Right renal cortex interstitium (tissue), 3 donors: ENCODE measurements around the gene PHACTR3. TPM values are rescaled to one million over a fixed set of nuclear protein-coding genes. Genes with fewer than 3 reads are reported as not detected.
A peak's percentile ranks its signal among the peaks of the same experiment; 100 is the strongest.
"Not testable (repeated sequence)": the region's sequence is repeated elsewhere in the genome, so short reads cannot be mapped to it uniquely, and the experiment has no call there.

Source experiments
- DNase-seq, 3 donors: peaks; one replicate each; pipeline ENCODE4 v3.0.0-alpha.2; 2013; ENCODE audit warnings: low read depth in 3 of 3, low spot score in 2 of 3
- polyA plus RNA-seq, 3 donors: library from polyadenylated mRNA; unstranded; fragments of 120-200 nt; gene quantifications; one replicate each; pipeline ENCODE4 v1.2.1, GENCODE V29; 2013; ENCODE audit not compliant: insufficient read length in 3 of 3

Gene PHACTR3
- polyA plus RNA-seq: 10 to 100 TPM; 12.8 to 13.2 (median 12.9) TPM

DNA sequence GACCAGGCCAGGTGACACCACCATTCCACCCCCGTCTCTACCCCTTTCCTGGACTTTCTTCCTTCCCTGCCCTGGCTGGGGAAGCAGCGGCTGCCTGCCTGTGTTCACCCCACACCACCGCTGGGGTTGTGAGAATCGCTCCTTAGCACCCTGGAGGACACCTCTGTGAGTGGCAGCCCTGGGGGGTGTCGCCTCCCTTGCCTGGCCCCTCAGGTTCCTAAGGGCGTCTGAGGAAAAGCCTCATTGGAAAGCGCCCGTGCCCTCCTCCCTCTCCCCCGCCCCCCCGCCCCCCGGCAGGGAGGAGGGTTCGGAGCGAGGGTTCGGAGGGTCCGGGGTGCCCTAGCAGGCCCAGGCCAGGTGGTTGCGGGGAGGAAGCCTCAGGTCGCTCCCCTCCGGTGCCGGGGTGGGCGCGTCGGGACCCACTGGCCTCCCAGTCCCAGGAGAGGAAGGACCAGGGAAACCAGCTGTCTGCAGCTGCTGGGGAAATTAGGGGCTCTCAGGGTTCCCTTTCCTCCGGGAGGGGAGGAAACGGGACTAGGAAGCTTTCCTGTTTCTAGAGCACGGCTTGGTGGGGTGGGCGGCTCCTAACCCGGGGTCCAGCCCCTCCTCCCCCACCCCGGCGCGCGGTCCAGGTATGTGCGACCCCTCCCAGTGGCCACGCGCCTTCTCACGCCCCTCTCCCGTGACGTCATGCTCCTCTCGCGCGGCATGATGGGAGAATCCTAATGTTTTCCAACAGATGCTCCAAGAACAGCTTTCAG is at the start of gene PHACTR3:
TSS of gene PHACTR3 (plus strand) at position 760 of the 761 bp plus-strand sequence. CDS start 475 bp downstream, outside the sequence.
- no peak for DNase-seq

DNA sequence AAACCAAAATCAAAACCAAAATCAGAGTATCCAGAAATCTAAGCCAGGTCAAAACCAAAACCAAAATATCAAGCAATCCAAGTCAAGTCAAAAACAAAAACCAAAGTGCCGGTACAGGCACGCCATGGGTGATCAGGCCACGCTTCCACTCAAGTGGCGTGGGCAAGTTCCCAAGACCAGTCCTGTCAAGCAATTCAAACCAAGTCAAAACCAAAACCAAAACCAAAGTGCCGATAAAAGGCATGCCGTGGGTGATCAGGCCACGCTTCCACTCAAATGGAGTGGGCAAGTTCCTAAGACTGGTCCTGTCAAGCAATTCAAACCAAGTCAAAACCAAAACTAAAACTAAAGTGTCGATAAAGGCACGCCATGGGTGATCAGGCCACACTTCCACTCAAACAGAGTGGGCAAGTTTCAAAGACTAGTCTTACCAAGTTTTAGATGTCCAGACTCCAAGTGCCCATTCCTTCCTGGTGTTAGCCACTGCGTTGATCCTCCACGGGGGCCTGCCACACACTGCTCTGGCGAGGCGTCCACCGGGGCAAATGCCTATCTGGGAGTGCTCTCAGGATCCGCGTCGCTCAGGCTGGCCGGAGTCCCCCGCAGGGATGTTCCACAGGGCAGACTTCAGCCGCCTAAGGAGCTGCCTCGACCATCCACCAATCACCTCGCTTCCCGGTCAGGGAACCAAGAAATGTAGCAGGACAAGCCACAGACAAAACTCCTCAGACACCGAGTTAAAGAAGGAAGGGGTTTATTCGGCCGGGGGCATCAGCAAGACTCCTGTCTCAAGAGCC is 46.4 kb upstream of the PHACTR3 start:
- not testable (repeated sequence) for DNase-seq

DNA sequence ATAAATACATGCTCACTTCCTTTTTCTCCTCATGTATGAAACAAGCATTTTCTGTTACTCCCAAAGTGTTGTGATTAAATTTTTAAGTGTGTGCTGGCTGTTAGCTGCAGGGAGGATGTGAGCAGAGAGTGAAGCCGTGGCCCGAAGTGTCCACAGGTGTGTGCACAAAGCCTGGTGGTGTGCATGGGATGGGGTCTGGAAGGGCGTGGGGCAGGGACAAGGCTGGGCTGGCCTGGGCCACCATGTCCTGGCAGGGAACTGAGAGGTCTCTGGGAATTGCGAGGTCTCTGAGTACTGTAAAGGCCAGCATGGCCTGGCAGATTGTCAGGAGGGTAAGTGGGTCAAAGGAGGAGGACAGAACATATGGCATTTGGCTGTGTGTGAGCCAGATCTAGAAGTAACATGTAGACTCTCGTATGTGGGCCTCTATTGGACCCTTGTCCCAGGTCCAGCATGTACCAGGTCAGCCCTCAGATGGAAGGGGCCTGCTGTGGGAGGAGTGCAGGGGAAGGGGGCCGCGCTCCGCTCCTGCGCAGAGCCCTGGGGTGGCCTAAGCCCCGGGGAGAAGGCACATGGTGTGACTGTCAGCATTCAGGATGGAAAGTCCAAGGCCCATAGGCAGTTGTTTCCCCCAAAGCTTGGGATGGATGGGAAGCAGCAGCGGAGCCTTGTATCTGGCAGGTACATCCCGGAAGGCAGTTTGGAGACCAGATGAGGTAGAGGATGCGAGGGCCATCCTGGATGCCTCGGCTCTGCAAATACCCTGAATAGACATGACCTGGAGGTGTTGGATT is 45.1 kb upstream of the PHACTR3 start:
- DNase-seq: no peak

DNA sequence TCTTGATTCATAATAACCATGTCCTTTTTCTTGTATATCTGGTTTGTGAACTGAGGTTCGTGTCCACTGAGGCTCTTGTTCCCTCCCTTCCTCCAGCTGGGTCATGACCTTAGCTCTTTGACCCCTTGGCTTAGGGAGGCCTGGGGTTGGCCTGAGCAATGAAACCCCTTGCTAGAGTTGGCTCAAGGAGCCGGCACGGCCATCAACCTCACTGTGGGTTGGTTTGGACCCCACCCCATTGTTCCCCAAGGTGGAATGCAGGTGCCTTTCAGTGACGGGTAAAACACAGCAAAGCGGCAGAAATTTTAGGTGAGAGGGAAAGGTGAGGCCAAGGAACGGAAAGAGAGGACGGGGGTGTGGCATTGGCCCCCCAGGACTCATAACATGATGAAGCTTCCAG is 44.5 kb upstream of the PHACTR3 start:
- DNase-seq: no peak

DNA sequence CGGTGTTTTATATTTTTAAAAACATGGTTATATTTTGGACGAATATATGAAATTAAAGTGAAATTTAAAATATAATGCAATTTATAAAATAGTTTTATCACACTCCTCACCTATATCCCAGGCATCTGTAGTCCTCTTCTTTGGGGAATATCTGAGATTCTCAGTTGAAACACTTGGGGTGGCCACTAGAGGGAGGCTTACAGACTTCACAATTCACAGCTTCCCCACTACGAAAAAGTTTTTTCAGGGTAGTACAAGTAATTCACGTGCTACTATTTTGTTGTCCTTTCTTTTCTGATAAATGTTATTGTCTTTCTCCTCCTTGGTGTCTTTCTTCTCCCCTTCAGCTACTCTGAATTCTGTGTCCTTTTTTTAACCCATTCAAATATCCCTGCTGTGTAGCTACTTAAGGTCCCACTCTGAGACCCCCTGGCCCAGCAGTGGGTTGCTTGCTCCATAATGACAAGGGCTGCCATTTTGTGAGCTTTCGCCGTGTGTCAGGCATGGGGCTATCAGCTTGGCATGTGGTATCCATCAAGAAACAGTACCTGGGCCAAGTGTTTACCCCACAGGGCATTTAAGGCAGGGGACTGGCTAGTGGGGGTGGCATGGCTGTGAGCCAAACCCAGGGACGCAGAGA is 43.6 kb upstream of the PHACTR3 start:
- DNase-seq: no peak

DNA sequence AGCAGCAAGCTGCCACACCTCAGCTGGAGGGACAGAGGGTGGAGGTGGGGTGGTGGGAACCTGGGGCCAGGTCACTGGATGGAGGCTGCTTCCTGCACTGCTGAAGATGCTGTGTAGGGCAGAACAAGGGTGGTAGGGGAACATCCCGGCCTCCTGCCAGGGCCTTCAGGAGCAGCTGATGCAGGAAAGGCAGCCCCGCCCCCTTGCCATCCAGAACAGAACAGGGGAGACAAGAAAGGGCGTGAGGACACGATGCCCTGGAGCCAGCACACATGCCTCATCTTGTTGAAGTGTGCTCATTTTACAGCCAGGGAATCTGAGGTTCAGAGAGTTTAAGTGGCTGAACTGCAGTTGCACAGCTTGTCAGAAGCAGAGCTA is 43.1 kb upstream of the PHACTR3 start:
- DNase-seq: no peak

DNA sequence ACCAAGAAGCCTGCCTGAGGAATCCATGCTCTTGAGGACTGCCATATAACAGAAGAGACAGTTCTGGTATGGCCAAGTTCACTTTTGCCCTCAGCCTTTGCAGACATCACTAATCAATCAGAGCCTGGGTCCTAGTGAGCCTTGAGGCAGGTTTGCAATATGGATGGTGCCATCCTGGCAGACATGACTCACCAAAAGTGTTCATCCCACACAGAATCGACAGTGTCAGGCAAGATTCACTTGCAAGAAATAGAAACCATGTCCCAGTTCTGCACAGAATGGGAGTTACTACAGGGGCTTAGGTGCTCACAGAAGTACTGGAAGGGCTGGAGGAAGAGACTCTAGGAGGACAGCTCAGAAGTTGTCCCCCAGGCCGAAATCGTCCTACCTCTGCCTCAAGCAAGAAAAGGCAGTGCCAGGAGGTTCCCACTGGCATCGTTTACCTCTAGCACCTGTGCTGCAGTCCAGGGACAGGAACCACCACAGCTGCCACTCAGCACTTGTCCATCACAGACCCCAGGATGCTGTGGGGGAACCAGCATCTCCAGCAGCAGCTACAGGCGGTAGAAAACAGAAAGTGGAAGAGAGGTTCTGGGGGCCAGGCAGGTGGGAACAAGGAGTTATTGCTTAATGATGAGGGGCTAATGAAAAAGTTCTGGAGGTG is 42.6 kb upstream of the PHACTR3 start:
- no peak for DNase-seq

DNA sequence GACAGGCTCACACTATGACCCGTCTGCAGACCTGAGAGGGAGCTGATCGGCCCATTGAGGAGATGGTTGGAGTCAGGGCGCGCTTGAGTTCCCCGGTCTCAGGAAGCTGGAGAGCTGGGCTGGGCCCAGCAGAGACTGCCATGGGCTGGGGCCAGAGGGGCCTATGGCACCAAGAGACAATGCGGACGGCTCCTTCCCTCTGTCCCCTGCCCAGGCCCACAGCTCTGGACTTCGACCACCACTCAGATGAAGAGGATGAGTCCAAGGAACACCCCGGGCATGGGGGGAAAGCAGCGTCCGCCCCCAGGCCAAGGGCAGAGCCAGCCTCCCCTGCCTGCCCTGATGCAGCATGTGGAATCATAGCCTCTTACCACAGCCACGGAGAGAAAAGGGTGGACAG is 40.2 kb upstream of the PHACTR3 start:
- no peak for DNase-seq

DNA sequence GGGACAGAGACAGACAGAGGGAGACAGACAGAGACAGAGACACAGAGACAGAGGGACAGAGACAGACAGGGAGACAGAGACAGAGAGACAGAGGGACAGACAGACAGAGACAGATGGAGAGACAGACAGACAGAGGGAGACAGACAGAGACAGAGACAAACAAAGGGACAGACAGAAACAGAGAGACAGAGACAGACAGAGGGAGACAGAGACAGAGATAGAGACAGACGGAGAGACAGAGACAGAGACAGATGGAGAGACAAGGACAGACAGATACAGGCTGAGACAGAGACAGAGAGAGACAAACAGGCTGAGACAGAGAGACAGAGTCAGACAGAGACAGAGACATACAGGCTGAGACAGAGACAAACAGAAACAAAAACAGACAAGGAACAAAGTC is 39.4 kb upstream of the PHACTR3 start:
- no peak for DNase-seq

DNA sequence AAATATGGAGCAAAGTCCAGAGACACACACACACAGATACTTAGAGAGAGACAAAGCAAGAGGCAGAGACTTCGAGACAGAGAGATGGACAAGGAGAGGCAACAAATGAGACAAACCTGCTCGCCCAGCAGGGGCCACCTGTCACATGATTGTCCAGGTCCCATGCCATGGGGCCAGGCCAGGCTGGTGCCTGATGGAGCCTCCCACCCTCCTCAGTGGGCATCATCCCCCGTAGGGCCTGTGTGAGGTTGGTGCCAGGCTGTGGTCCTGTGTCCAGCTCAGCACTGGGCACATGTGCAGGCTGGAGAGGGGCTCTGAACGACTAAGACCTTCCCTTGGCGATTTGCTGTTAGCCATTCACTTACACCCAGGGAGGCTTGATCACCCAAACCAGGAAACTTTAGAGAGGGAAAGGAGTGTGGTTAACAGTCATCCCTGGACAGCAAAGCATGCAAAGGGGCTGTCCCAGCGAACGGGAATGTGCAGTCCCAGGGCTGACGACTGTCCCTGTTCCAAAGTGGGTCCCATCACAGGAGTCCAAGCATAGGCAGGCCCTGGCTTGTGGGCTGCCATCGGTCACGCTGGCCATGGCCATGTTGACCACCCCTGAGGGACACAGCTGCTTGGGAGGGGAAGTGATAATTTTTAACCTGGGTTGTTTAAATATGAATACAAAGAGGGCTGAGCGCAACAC is 38.4 kb upstream of the PHACTR3 start:
- DNase-seq: no peak

DNA sequence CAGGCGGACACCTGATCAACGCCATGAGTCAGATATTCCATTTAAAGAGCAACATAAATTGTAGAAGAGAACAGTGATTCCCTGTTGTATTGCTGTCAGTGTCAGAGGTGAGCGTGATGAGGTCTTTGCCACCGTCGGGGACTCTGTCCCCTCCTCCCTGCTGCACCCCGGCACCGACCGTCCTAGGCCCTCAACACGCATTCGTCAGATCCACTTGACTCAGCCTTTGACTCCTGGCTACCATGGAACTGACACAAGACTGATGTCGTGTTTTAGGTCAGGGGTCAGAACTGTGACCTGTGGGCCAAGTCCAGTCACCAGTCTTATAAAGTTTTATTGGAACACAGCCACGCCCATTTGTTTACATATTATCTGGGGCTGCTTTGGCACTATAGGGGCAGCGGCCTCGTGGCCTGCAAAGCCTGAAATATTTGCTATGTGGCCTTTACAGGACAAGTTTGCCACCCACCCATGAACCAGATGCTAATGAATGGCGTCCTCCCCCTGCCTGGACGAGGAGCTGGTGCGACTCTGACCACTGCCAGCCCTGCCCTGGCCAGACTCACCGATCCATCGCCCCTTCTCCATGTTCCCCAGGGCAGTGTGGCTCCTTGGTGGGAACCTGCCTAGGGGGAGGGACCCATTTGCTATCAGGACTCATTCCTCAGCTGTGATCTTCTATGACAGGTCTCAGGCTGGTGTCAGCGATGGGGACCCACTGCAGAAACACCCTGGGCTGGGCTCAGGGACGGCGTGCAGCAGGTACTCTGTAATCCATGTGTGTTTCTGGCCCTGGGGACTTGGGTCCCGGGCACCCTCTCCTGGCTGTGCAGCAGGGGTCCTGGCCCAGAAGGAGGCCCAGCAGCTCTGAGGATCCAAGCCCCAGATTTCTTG is 37.5 kb upstream of the PHACTR3 start:
- DNase-seq: no peak

DNA sequence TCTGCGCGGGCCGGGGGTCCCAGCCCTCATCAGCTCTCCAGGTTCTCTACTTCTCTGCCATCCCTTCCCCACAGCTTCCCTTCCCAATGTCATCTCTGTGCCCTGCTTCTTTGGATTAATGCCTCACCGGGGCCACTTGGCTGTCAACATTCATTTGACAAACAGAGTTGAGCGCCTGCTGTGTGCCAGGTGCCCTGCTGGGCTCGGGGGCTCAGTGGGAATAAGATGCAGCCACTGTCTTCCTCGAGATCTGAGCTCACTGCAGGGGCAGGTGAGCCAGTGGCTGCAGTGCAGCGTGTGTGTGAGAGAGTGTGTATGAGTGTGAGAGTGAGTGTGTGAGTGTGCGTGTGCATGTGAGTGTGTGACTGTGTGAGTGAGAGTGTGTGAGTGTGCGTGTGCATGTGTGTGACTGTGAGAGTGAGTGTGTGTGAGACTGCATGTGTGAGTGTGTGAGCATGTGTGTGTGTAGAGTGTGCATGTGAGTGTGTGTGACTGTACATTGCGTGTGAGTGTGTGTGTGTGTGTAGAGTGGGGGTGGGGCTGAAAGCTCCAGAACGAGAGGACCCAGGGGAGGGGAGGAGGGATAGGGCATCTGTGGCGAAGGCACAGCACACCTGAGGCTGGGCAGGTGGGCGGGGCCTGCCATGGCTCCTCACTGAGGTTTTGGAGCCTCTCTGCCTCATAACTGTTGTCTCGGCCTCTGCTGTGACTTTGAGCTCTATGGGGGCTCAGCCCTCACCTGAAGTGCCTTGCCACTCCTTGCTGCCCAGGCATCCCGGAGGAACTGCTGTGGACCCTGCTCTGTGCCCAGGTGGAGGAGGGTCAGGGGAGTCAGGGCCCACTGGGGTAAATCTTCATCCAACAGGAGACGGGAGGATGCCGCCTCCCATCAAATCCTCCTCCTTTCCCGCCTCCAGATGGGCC is 36.5 kb upstream of the PHACTR3 start:
- DNase-seq: no peak

DNA sequence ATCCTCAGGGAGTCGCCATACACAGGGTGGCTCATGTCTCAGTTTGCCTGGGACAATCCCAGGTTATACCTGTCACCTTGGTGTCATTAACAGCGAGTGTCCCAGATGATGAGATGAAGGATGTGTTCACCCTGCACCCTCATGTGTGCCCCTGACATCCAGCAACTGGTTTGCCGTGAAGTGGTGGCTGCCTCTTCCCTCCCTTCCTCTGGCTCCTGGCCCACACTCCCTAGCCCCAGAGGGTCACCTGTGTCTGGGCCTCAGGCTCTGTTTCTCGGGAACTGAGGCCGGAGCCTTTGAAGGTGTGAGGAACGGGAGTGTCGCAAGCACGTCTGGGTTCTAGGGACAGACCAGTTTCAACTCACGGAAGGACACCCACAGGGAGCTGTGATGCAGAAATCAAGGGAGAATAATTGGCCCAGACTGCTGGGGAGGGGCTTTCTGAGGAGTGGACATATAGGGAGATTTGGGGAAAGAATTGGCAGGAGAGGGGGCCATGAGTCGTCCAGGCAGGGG is 35.8 kb upstream of the PHACTR3 start:
- no peak for DNase-seq

DNA sequence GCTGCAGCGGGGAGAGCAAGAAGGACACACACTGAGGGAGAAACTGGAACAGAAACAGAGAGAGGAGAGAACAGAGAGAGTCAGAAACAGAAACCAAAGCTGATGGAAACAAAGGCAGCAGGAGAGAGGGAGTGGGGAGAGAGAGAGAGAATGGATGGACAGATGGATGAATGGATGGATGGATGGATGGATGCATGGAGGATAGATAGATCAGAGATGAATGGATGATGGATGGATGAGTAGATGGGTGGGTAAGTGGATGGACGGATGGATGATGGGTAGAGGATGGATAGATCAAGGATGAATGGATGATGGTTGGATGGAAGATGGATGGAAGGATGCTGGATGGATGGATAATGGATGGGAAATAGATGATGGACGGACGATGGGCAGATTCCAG is 35.0 kb upstream of the PHACTR3 start:
- DNase-seq: no peak

DNA sequence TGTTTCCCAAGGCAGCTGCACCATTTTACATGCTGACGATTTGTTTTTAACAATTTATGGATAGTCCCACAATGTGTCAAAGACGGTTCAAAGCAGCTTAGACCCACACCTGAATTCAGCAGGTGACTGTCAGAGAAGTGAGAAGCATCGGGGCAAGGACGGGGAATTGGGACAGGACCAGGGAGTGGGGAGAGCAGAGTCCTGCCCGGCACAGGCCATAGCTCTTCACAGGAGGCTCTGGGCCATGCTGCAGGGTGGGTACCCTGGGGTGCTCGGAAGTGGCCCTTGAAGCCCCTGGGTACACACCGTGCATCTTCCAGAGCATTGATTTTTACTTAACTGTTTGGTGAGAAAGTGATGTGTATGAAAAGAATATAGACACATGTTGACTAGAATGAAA is 33.2 kb upstream of the PHACTR3 start:
- no peak for DNase-seq

DNA sequence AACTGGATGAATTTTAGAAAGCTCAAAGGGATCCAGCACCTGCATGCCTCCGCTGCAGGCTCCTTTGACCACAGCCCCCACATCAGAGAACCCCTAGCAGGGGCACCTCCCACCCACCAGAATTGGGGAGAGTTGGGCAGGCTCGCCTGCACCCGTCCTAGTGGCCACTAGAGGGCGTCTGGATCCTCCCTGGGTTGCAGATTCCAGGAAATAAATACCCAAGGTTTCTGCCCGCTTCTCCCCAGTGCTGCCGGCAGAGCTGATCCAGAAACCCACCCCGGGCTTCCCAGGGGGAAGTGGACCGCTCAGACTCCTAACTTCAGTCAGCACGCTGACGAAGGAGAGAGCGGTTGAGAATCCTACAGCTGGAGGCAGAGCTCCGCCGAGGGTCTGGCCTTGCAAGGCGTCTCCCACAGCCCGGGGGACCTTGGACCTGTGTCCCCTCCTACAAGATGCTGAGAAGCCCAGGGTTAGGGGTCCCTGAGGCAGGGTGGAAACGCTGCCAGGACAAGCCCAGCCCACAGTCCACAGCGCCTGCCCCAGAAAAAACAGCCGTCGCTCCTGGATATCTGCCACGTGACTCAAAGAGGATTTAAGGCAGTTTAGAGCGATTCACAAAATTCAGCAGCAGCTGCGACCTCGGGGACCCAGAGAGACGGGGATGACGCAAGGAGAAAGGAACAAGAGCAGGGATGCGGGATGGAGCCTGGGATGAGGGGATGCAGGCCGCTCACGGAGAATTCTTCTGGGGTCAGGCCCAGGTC is 32.6 kb upstream of the PHACTR3 start:
- peak; percentile 48 to 59 (median 55) for DNase-seq

DNA sequence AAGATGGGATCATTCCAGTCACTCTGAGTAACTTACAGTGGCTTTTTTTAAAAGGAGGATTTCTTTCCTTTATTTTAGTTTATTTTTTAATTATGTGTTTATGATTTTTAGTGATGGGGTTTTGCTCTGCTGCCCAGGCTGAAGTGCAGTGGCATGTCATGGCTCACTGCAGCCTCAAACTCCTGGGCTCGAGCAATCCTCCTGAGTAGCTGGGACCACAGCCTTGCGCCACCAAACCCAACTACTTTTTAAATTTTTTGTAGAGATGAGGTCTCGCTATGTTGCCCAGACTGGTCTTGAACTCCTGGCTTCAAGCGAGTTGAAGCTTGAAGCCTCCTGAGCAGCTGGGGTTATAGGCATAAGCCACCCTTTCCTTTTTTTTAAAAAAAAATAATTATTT is 31.8 kb upstream of the PHACTR3 start:
- no peak for DNase-seq
